ENCODE measurements around the gene EBF3. TPM values are rescaled to one million over a fixed set of nuclear protein-coding genes. Genes with fewer than 3 reads are reported as not detected.
A peak's percentile ranks its signal among the peaks of the same experiment; 100 is the strongest.

Gene EBF3
- total RNA-seq, 4 donors from 2014 or later, result 2.5 to 4.9 (median 4.6) TPM

GRCh38 chr10:129881641-129882040 is 82.4 kb downstream of the EBF3 start:
- H3K4me3 ChIP-seq, result no peak overlapping the region
- no peak overlapping the region for H3K27ac ChIP-seq
- H3K36me3 ChIP-seq, result no peaks in the 10 kb centered on the region
- no peaks in the 10 kb centered on the region for H3K4me1 ChIP-seq
- WGBS, 2 donors (ENCODE audit: low coverage in 1 of 2), result 63 to 75% methylated on average over 2 to 3 of the region's 6 CpGs
- H3K9me3 ChIP-seq, result no peaks in the 10 kb centered on the region
- no peak for ATAC-seq
- TF ChIP-seq POLR2A (IDR thresholded peaks at IDR 0.05) (no peak), CTCF (IDR thresholded peaks at IDR 0.05) (no peak), POLR2AphosphoS5 (IDR thresholded peaks at IDR 0.05) (no peak), EP300 (IDR thresholded peaks at IDR 0.05) (no peak)
- H3K27me3 ChIP-seq, result peaks cover 6% of the 10 kb centered on the region

- WGBS, 2 donors (ENCODE audit: low coverage in 1 of 2), result 43 to 93% methylated on average over 5 of the region's 8 CpGs
- no peak overlapping the region for H3K4me3 ChIP-seq
- H3K27me3 ChIP-seq, result peaks cover 3% of the 10 kb centered on the region
- TF ChIP-seq EP300 (IDR thresholded peaks at IDR 0.05) (no peak), POLR2AphosphoS5 (IDR thresholded peaks at IDR 0.05) (no peak), POLR2A (IDR thresholded peaks at IDR 0.05) (no peak), CTCF (IDR thresholded peaks at IDR 0.05) (no peak)
- H3K36me3 ChIP-seq, result no peaks in the 10 kb centered on the region
- no peak for ATAC-seq
- no peaks in the 10 kb centered on the region for H3K9me3 ChIP-seq
- H3K27ac ChIP-seq, result no peak overlapping the region
- H3K4me1 ChIP-seq, result no peaks in the 10 kb centered on the region
Measured at GRCh38 chr10:129880191-129880870, 83.7 kb downstream of the EBF3 start.

GRCh38 chr10:129879655-129880054 is 84.4 kb downstream of the EBF3 start:
- H3K4me1 ChIP-seq, result no peaks in the 10 kb centered on the region

GRCh38 chr10:129878835-129879234 is 85.2 kb downstream of the EBF3 start:
- TF ChIP-seq EP300 (IDR thresholded peaks at IDR 0.05) (no peak), POLR2A (IDR thresholded peaks at IDR 0.05) (no peak), CTCF (IDR thresholded peaks at IDR 0.05) (no peak), POLR2AphosphoS5 (IDR thresholded peaks at IDR 0.05) (no peak)
- Histone ChIP-seq H3K9me3 (no peaks in the 10 kb centered on the region), H3K36me3 (no peaks in the 10 kb centered on the region), H3K27me3 (peaks cover 3% of the 10 kb centered on the region), H3K4me3 (no peak overlapping the region), H3K4me1 (no peaks in the 10 kb centered on the region), H3K27ac (no peak overlapping the region)
- 83 to 92% methylated on average over 3 to 6 of the region's 6 CpGs for WGBS, 2 donors (ENCODE audit: low coverage in 1 of 2)
- ATAC-seq, result no peak

More at GRCh38 chr10:129879655-129880054, 84.4 kb downstream of the EBF3 start:
- Histone ChIP-seq H3K27ac (no peak overlapping the region), H3K27me3 (peaks cover 3% of the 10 kb centered on the region), H3K36me3 (no peaks in the 10 kb centered on the region), H3K9me3 (no peaks in the 10 kb centered on the region), H3K4me3 (no peak overlapping the region)
- WGBS, 2 donors (ENCODE audit: low coverage in 1 of 2), result 87% methylated on average over 14 of the region's 14 CpGs; no CpG with 5 or more reads in 1 of the 2 donors
- TF ChIP-seq POLR2AphosphoS5 (IDR thresholded peaks at IDR 0.05) (no peak), EP300 (IDR thresholded peaks at IDR 0.05) (no peak), CTCF (IDR thresholded peaks at IDR 0.05) (no peak), POLR2A (IDR thresholded peaks at IDR 0.05) (no peak)
- no peak for ATAC-seq

- WGBS, 2 donors (ENCODE audit: low coverage in 1 of 2), result 70 to 73% methylated on average over 5 to 9 of the region's 9 CpGs
- peak in 1 of 4 experiments; percentile 38 for TF ChIP-seq CTCF (IDR thresholded peaks at IDR 0.05)
- TF ChIP-seq POLR2A (IDR thresholded peaks at IDR 0.05), result no peak
- TF ChIP-seq EP300 (IDR thresholded peaks at IDR 0.05), result no peak
- TF ChIP-seq POLR2AphosphoS5 (IDR thresholded peaks at IDR 0.05), result no peak
- ATAC-seq, result no peak
Measured at GRCh38 chr10:129877773-129878371, 86.2 kb downstream of the EBF3 start.

More at GRCh38 chr10:129877773-129878371, 86.2 kb downstream of the EBF3 start:
- Histone ChIP-seq H3K27me3 (peaks cover 3% of the 10 kb centered on the region), H3K27ac (no peak overlapping the region), H3K4me1 (no peaks in the 10 kb centered on the region), H3K4me3 (no peak overlapping the region), H3K36me3 (no peaks in the 10 kb centered on the region), H3K9me3 (no peaks in the 10 kb centered on the region)
